NCI-H446 (cell line): Measurements from ENCODE around the gene PFKL.

ENCODE experiments used
- DNase-seq, 2 experiments: peaks; one replicate each; lab custom pipeline; 2025; lab: John Stamatoyannopoulos, UW

PFKL gene

DNA sequence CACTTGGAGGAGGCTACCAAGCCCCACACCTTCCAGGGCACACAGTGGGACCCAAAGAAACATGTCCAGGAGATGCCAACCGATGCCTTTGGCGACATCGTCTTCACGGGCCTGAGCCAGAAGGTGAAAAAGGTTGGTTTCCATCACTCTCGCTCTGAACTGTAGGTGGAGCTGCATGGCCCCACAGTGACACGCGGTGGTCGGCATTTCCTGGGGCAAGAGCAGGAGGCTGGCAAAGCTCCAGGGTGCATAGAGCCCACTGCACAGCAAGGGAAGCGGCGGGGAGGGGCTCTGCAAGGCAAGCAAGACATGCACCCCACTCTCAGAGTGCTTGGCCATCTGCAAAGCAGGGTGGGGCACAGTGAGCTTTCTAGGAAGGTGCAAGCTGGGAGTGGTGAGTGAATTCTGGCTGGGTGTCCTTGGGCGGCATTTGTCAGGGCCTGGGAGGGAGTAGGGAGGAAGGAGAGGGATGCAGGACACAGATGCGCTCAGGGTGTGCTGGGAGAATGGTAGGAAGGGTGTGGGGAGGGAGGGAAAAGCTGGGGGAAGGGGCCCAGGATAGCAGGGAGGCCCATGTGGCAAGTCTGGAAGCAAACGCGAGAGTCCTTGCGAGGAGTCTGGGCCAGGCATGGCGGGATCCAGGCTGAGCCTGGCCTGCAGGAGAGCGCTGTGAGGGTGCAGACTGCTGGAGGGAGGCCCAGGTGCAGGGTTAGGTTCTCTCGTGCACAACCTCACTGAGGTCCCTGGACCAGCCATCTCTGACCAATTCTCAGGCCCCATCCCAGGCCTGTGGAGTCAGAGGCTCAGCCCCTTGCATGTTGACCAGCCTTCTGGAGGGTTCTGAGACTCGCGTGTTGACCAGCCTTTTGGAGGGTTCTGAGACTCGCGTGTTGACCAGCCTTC, 64.5 kb downstream of the PFKL start:
- no peak for DNase-seq

- no peak for DNase-seq
Observed at GRCh38 chr21:44365251-44365966, 65.6 kb downstream of the PFKL start.

- DNase-seq, result no peak
Observed at GRCh38 chr21:44365967-44366585, 66.2 kb downstream of the PFKL start.

DNA sequence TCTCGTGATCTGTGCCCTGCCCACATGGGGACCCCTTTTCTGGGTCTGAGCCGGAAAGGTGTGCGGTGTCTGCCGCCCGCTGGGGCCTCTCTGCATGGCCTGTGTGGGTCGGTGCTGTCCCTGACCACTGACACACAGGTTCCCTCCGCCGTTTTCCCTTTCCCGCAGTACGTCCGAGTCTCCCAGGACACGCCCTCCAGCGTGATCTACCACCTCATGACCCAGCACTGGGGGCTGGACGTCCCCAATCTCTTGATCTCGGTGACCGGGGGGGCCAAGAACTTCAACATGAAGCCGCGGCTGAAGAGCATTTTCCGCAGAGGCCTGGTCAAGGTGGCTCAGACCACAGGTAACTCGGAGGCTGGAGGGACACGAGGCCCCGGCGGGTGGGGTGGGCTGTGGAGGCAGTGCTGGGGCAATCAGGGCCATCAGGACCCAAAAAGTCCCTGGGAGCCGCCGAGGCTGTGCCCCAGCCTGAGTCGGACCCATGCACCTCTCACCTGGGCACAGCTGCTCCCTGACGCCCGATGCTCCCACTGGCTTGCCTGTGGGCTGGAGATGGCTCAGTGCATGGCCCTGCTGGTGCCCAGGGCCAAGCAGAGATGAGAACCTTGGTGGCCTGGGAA, 66.8 kb downstream of the PFKL start:
- DNase-seq, result no peak

DNA sequence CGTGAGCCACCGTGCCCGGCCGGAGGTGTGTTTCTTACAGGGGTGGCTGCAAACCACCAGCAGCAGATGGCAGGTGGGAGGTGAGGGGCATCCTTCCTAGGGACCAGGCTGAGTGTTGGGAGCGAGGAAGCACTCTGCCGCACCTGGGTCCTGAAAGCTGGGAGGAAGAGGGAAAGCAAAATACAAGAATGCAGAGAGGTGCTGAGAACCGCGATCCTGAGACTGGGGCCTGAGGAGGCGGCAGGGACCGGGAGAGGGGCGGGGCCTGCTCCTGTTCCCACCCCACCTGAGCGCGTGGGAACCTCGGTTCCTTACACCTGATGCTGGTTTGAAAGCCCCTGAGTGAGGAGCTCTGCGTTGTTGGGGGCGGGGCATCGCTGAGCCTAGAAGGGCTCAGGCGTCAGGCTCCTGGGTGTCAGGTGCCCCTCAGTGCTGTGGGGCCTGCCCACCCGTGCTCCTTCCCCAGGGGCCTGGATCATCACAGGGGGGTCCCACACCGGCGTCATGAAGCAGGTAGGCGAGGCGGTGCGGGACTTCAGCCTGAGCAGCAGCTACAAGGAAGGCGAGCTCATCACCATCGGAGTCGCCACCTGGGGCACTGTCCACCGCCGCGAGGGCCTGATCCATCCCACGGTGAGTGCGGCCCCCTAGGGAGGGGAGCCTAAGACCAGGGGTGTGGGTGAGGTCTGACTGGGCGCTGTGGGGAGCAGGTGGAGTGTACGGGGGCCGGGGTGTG, 69.0 kb downstream of the PFKL start:
- DNase-seq, result no peak

DNA sequence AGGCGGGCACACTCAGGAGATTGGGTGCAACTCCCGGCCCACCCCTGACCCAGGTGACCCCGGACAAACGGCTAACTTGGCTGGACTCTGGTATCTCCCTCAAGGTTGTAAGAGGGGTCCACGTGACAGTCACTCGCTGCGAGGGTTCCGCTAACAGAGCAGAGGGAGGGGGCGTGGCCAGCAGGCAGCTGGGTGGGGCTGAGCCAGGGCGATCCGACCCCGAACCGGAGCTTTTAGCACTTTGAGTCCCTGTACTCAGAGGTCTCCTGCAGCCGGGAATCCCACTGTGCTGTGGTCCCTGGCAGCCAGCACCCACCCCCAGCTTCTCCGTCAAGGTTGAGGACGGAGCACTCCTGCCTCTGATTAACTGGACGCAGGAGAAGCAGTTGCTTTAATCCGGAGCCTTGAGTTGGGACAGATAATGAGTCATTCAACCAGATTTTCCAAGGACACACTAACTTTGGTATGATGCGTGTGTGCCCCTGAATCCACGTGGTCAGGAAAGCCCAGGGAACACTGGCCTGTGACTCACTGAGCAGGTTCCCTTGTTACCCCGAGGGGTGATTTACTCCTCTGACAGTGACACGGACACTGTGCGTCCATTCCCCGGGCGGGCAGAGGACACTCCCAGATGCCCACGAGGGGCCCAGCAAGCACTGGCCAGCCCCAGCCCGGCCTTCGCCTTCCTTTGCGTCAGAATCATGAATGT, 70.3 kb downstream of the PFKL start:
- no peak for DNase-seq

- no peak for DNase-seq
Observed at GRCh38 chr21:44370786-44371410, 71.0 kb downstream of the PFKL start.

DNA sequence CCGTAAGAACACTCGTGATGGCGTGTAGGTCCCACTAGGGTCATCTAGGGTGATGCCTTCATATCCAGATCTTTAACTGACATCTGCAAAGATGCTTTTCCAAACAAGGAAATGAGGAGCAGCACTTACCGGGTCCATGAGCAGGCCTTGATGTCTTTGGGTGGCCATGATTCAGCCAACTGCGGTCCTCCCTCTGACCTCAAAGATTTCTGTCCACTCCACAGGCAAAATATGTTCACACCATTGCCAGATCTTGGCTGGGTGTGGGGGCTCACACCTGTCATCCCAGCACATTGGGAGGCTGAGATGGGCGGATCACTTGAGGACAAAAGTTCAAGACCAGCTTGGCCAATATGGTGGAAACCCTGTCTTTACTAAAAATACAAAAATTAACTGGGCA, 71.7 kb downstream of the PFKL start:
- no peak for DNase-seq

- DNase-seq, result no peak
Observed at GRCh38 chr21:44372616-44373015, 72.8 kb downstream of the PFKL start.

- DNase-seq, result no peak
Observed at GRCh38 chr21:44374601-44375280, 74.9 kb downstream of the PFKL start.

- no peak for DNase-seq
Observed at GRCh38 chr21:44375281-44375651, 75.4 kb downstream of the PFKL start.

- no peak for DNase-seq
Observed at GRCh38 chr21:44375761-44376241, 75.9 kb downstream of the PFKL start.

DNA sequence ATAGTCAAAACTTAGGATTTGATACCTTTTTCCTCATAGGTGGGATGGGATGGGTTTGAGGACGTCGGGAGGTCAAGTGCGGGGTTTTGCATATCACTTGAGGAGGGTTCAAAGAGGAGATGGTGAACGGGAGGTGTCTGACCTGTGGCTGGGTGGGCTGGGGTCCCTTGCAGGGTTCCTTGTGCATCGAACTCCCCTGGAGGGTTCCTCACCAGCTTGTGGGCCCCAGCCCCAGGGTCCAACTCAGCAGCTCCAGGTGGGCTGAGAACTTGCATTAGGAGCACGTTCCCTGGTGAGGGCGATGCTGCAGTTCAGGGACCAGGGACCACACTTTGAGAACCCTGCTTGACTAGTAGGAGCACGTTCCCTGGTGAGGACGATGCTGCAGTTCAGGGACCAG, 76.8 kb downstream of the PFKL start:
- DNase-seq, result no peak
